K562 (cell line): ENCODE measurements around the gene NCKAP1. TPM values are rescaled to one million over a fixed set of nuclear protein-coding genes. Genes with fewer than 3 reads are reported as not detected.

Source experiments
- ATAC-seq: fragments of 200-7000 bp; cut with Tn5 transposase; 3 replicates; pipeline ENCODE4 v1.9.1; 2020; ENCODE audit warnings: moderate library complexity
- BruUV-seq: library from RNA; stranded (reverse); fragments of 400-500 nt; replicated peaks from 2 replicates; lab custom pipeline; 2021; lab: Mats Ljungman, UMichigan
- CTCF ChIA-PET: fragments of 300-600 bp; formaldehyde crosslinking; extraction: SDS; loops from one replicate; lab custom pipeline; 2021; ENCODE audit warnings: low intra/inter-chr PET ratio; lab: Yijun Ruan, JAX
- POLR2A ChIA-PET: fragments of 300-600, 350-650 bp; sonication (Branson Sonifier 250); formaldehyde crosslinking; extraction: SDS; loops from one replicate; lab custom pipeline; 2021; ENCODE audit warnings: antibody characterized with exemption, inconsistent platforms; lab: Yijun Ruan, JAX
- DNase-seq, 4 experiments: peaks; one replicate each; pipeline versions ENCODE4 v3.0.0 to v3.0.0-alpha.2; 2011 to 2018; ENCODE audit warnings: low spot score in 3 of 4, mixed read lengths in 3 of 4; ENCODE audit errors: extremely low read depth in 1 of 4
- FAIRE-seq: peaks from 2 replicates; lab custom pipeline; 2011; peaks lifted over from hg19 to GRCh38; lab: Jason Lieb, UNC
- H2AFZ ChIP-seq: 2 replicates; pipeline ENCODE4 v1.6.0; 2011; ENCODE audit warnings: low read depth, low read length, control low read depth, inconsistent platforms
- H3K27ac ChIP-seq: fragments of 200-600 bp; 3 replicates; pipeline ENCODE4 v1.8.0; 2011; ENCODE audit warnings: low read depth, mild to moderate bottlenecking, control low read depth, inconsistent platforms, low read length, moderate library complexity, mixed read lengths; ENCODE audit errors: extremely low read depth
- H3K27me3 ChIP-seq, 2 experiments: fragments of 300-600 bp in 1 of 2; 2 replicates in 1 of 2; 3 replicates in 1 of 2; pipeline versions ENCODE4 v1.6.0 to v1.8.0; 2011; ENCODE audit warnings: inconsistent platforms in 2 of 2, low read length in 2 of 2, mild to moderate bottlenecking in 1 of 2, mixed read lengths in 1 of 2, moderate library complexity in 1 of 2; ENCODE audit not compliant: control insufficient read depth in 2 of 2, insufficient read depth in 2 of 2
- H3K36me3 ChIP-seq: fragments of 300-600 bp; 3 replicates; pipeline ENCODE4 v1.8.0; 2011; ENCODE audit warnings: mild to moderate bottlenecking, low read length, inconsistent platforms; ENCODE audit not compliant: control insufficient read depth, insufficient read depth
- H3K4me1 ChIP-seq, 2 experiments: fragments of 200-600 bp in 1 of 2; replicated peaks in 1 of 2; 2 replicates in 1 of 2; 3 replicates in 1 of 2; pipeline versions ENCODE4 v1.5.1 to v1.8.0; 2011; ENCODE audit warnings: inconsistent platforms in 2 of 2, low read length in 2 of 2, mild to moderate bottlenecking in 1 of 2, mixed read lengths in 1 of 2, moderate library complexity in 1 of 2; ENCODE audit not compliant: control insufficient read depth in 2 of 2, insufficient read depth in 2 of 2
- H3K4me2 ChIP-seq: 2 replicates; pipeline ENCODE4 v1.6.1; 2011; ENCODE audit warnings: low read length, control low read depth, inconsistent platforms, mixed read lengths; ENCODE audit not compliant: insufficient read depth
- H3K4me3 ChIP-seq: fragments of 200-600 bp; sonication (generic), shearing (Covaris generic); 2 replicates; pipeline ENCODE4 v1.5.1; 2016; ENCODE audit warnings: control low read depth, inconsistent platforms
- H3K79me2 ChIP-seq: fragments of 200-600 bp; 3 replicates; pipeline ENCODE4 v1.8.0; 2011; ENCODE audit warnings: low read length, inconsistent platforms; ENCODE audit not compliant: control insufficient read depth, insufficient read depth
- H3K9ac ChIP-seq, 2 experiments: 2 replicates each; pipeline versions ENCODE4 v1.6.0 to v1.6.1; 2011; ENCODE audit warnings: low read depth in 2 of 2, low read length in 2 of 2, control low read depth in 1 of 2, inconsistent platforms in 1 of 2, mild to moderate bottlenecking in 1 of 2, mixed read lengths in 1 of 2; ENCODE audit not compliant: insufficient read depth in 1 of 2
- H3K9me1 ChIP-seq: one replicate; pipeline ENCODE4 v1.6.0; 2011; ENCODE audit warnings: inconsistent platforms, mild to moderate bottlenecking, low read length, moderate library complexity; ENCODE audit not compliant: control insufficient read depth, insufficient read depth
- H3K9me3 ChIP-seq: replicated peaks from 2 replicates; pipeline ENCODE4 v1.5.1; 2011; ENCODE audit warnings: low read depth, low read length, inconsistent platforms; ENCODE audit not compliant: control insufficient read depth, insufficient read depth
- H4K20me1 ChIP-seq: replicated peaks from 2 replicates; pipeline ENCODE4 v1.6.1; 2011; ENCODE audit warnings: low read length, inconsistent platforms, mixed read lengths; ENCODE audit not compliant: control insufficient read depth, insufficient read depth
- ARHGAP35 ChIP-seq: fragments of 450-650 bp; IDR thresholded peaks from 2 replicates; pipeline ENCODE4 v1.6.1; 2018; ENCODE audit not compliant: partially characterized antibody
- ARID3B ChIP-seq: fragments of 250-450 bp; sonication (Bioruptor Pico); IDR thresholded peaks from 2 replicates; pipeline ENCODE4 v1.4.0; 2020; ENCODE audit warnings: borderline replicate concordance
- BCLAF1 ChIP-seq, 2 experiments: fragments of 450-650 bp in 1 of 2; IDR thresholded peaks; 2 replicates each; pipeline ENCODE4 v1.6.1; 2011 to 2017; ENCODE audit warnings: low read depth in 2 of 2, antibody characterized with exemption in 1 of 2, borderline replicate concordance in 1 of 2, low read length in 1 of 2, mild to moderate bottlenecking in 1 of 2, mixed read lengths in 1 of 2; ENCODE audit not compliant: control insufficient read depth in 1 of 2
- BRD9 ChIP-seq: fragments of 450-650 bp; IDR thresholded peaks from 2 replicates; pipeline ENCODE4 v1.6.1; 2018; ENCODE audit warnings: low read depth; ENCODE audit not compliant: partially characterized antibody
- DLX4 ChIP-seq: fragments of 250-450 bp; sonication (Bioruptor Pico); IDR thresholded peaks from 2 replicates; pipeline ENCODE4 v1.6.1; 2021; ENCODE audit warnings: mild to moderate bottlenecking
- MAFG ChIP-seq: fragments of 450-650 bp; conservative IDR thresholded peaks from 2 replicates; pipeline ENCODE4 v1.6.1; 2016; ENCODE audit warnings: missing genetic modification characterization, missing compliant biosample characterization
- MEF2D ChIP-seq: conservative IDR thresholded peaks from 2 replicates; pipeline ENCODE4 v1.6.1; 2016; ENCODE audit warnings: low read depth, missing genetic modification characterization, missing compliant biosample characterization
- MLX ChIP-seq, 2 experiments: fragments of 450-650 bp in 1 of 2; sonication (generic) in 1 of 2; formaldehyde crosslinking; conservative IDR thresholded peaks; 2 replicates each; pipeline versions ENCODE4 v1.4.0 to v1.8.1; 2020 to 2022; ENCODE audit warnings: mild to moderate bottlenecking in 1 of 2, missing genetic modification reagents in 1 of 2
- MTA1 ChIP-seq: fragments of 450-650 bp; IDR thresholded peaks from 2 replicates; pipeline ENCODE4 v1.6.1; 2017; ENCODE audit warnings: borderline replicate concordance
- PYGO2 ChIP-seq: fragments of 450-650 bp; IDR thresholded peaks from 2 replicates; pipeline ENCODE4 v1.6.1; 2016; ENCODE audit warnings: mild to moderate bottlenecking, missing genetic modification characterization, moderate library complexity, missing compliant biosample characterization
- RBM22 ChIP-seq: fragments of 200-400 bp; formaldehyde crosslinking; IDR thresholded peaks from 2 replicates; pipeline ENCODE4 v1.6.1; 2018; ENCODE audit warnings: low read length, low read depth; ENCODE audit not compliant: poor library complexity, severe bottlenecking
- RCOR1 ChIP-seq, 2 experiments: IDR thresholded peaks; 2 replicates each; pipeline ENCODE4 v1.6.1; 2012; ENCODE audit warnings: low read depth in 2 of 2, low read length in 2 of 2, borderline replicate concordance in 1 of 2, improper control_type of control experiment in 1 of 2
- ZC3H4 ChIP-seq: sonication (generic); formaldehyde crosslinking; IDR thresholded peaks from 2 replicates; pipeline ENCODE4 v1.9.0; 2021; ENCODE audit warnings: missing genetic modification reagents, borderline replicate concordance
- ZNF316 ChIP-seq: fragments of 450-650 bp; IDR thresholded peaks from 2 replicates; pipeline ENCODE4 v1.6.1; 2016
- ZNF511 ChIP-seq: sonication (generic); formaldehyde crosslinking; IDR thresholded peaks from 2 replicates; pipeline ENCODE4 v1.8.0; 2022; ENCODE audit warnings: mild to moderate bottlenecking, missing genetic modification reagents
- WGBS: fragments of 100-300 bp; shearing (Covaris generic); methylation state at CpG from one replicate; pipeline ENCODE4 v1.1.6; 2016; ENCODE audit warnings: low coverage, mixed read lengths; ENCODE audit not compliant: insufficient coverage; ENCODE audit errors: missing lambda C conversion rate; 5-methylcytosine and 5-hydroxymethylcytosine counted together
- in situ Hi-C: fragments of 300-500 bp; cut with MboI; formaldehyde crosslinking; loops from 4 replicates; pipeline ENCODE4 v1.15.0; 2018; ENCODE audit warnings: inconsistent platforms, mixed read lengths
- intact Hi-C: fragments of 100-400 bp; cut with micrococcal nuclease; formaldehyde crosslinking; loops from 2 replicates; pipeline ENCODE4 v1.14.2; 2022
- polyA plus RNA-seq, 8 experiments: library from polyadenylated mRNA; depleted of rRNA in 4 of 8; stranded (reverse) in 5 of 8; unstranded in 3 of 8; fragments of >200 nt; fragmentation: Nextera tagmentation in 2 of 8; fragmentation: Illumina TruSeq in 1 of 8; extraction: Ambion mirVana in 2 of 8; extraction: Trizol in 1 of 8; gene quantifications; 2 replicates each; pipeline versions ENCODE4 v1.2.1 to v1.2.3, GENCODE V29; 2011 to 2014; ENCODE audit warnings: inconsistent platforms in 1 of 8, missing spikeins in 1 of 8
- total RNA-seq, 7 experiments: library from RNA; depleted of rRNA in 6 of 7; stranded (reverse); fragments of >200 nt in 6 of 7; fragmentation: Illumina TruSeq in 2 of 7; extraction: Trizol in 2 of 7; gene quantifications; 2 replicates each; pipeline versions ENCODE4 v1.2.1 to v1.2.3, GENCODE V29; 2011 to 2021; ENCODE audit warnings: low replicate concordance in 1 of 7

NCKAP1 gene
- total and polyA plus RNA-seq, 9 of the 15 experiments (the other 6 are each of a cell fraction or from before 2014, with no cell fraction given) = 34.0 to 153 (median 88.7) TPM

GRCh38 chr2:182918961-182919652 lies 119.2 kb downstream of the NCKAP1 start:
- intact Hi-C loops = no loop called here
- no TSS peak for BruUV-seq
- 73% methylated on average over 1 of the region's 1 CpG for WGBS
- TF ChIP-seq RCOR1 (IDR thresholded peaks at IDR 0.05; ENCODE audit: borderline replicate concordance in 1 of 2, low read depth in 2 of 2, low read length in 2 of 2) (no peak), BCLAF1 (IDR thresholded peaks at IDR 0.05; ENCODE audit: borderline replicate concordance in 1 of 2, control insufficient read depth in 1 of 2, low read depth in 2 of 2, low read length in 1 of 2) (no peak), MEF2D (tag) (no peak), ZNF316 (peak; percentile 88), ZNF511 (no peak), RBM22 (no peak), ZC3H4 (CRISPR knock-in tag) (no peak), ARID3B (CRISPR knock-in tag) (no peak), MAFG (tag) (peak; percentile 60; the same call in 1 of the 2 replicates), DLX4 (CRISPR knock-in tag) (no peak), BRD9 (no peak), MLX (CRISPR knock-in tag; conservative IDR thresholded peaks at IDR 0.05) (no peak), MTA1 (no peak), PYGO2 (tag) (no peak), ARHGAP35 (no peak)

More at GRCh38 chr2:182918961-182919652, 119.2 kb downstream of the NCKAP1 start:
- ChIA-PET POLR2A (interaction anchor here (2.0 kb wide), 1 partner anchor 8 kb away, joined by 4 read pairs; no protein-coding TSS in a partner anchor), CTCF (no interaction called here)
- Histone ChIP-seq H3K9ac (no peak overlapping the region), H3K27ac (no peak overlapping the region), H4K20me1 (no peaks in the 10 kb centered on the region), H3K4me2 (no peak overlapping the region), H3K4me1 (no peaks in the 10 kb centered on the region), H2AFZ (no peak overlapping the region), H3K79me2 (no peaks in the 10 kb centered on the region), H3K9me1 (peaks cover 4% of the 10 kb centered on the region), H3K27me3 (no peaks in the 10 kb centered on the region), H3K4me3 (no peak overlapping the region), H3K36me3 (peaks cover 52% of the 10 kb centered on the region), H3K9me3 (no peaks in the 10 kb centered on the region)
- ATAC-seq = no peak
- in situ Hi-C loops = no loop called here
- DNase-seq = no peak
- no peak for FAIRE-seq
